Astrocyte (in vitro differentiated cells and primary cell): ENCODE data around the gene RPS3A. TPM values are rescaled to one million over a fixed set of nuclear protein-coding genes. Genes with fewer than 3 reads are reported as not detected.

Experiments
- DNase-seq: peaks from one replicate; pipeline ENCODE4 v3.0.0-alpha.2; 2010; ENCODE audit warnings: low read depth
- FAIRE-seq: peaks from 2 replicates; lab custom pipeline; 2011; peaks lifted over from hg19 to GRCh38; lab: Jason Lieb, UNC
- H2AFZ ChIP-seq: 2 replicates; pipeline ENCODE4 v1.6.0; 2012; ENCODE audit warnings: low read depth, low read length, inconsistent platforms
- H3K27ac ChIP-seq: 2 replicates; pipeline ENCODE4 v1.5.1; 2011; ENCODE audit warnings: low read depth, low read length, inconsistent platforms
- H3K27me3 ChIP-seq: 2 replicates; pipeline ENCODE4 v1.6.0; 2011; ENCODE audit warnings: low read length, inconsistent platforms; ENCODE audit not compliant: insufficient read depth
- H3K36me3 ChIP-seq: 2 replicates; pipeline ENCODE4 v1.5.1; 2011; ENCODE audit warnings: low read length, inconsistent platforms; ENCODE audit not compliant: insufficient read depth
- H3K4me1 ChIP-seq: 2 replicates; pipeline ENCODE4 v1.5.1; 2011; ENCODE audit warnings: low read length, inconsistent platforms; ENCODE audit not compliant: insufficient read depth
- H3K4me2 ChIP-seq: 2 replicates; pipeline ENCODE4 v1.6.0; 2012; ENCODE audit warnings: low read length, inconsistent platforms
- H3K4me3 ChIP-seq: 2 replicates; pipeline ENCODE4 v1.5.1; 2011; ENCODE audit warnings: low read depth, mild to moderate bottlenecking, low read length, inconsistent platforms; ENCODE audit not compliant: insufficient read depth
- H3K79me2 ChIP-seq: 2 replicates; pipeline ENCODE4 v1.6.0; 2012; ENCODE audit warnings: mild to moderate bottlenecking, low read length, inconsistent platforms; ENCODE audit not compliant: insufficient read depth
- H3K9ac ChIP-seq: 2 replicates; pipeline ENCODE4 v1.6.0; 2012; ENCODE audit warnings: mild to moderate bottlenecking, low read length, inconsistent platforms
- H3K9me3 ChIP-seq: 2 replicates; pipeline ENCODE4 v1.5.1; 2012; ENCODE audit warnings: low read depth, mild to moderate bottlenecking, low read length, inconsistent platforms; ENCODE audit not compliant: insufficient read depth
- H4K20me1 ChIP-seq: 2 replicates; pipeline ENCODE4 v1.6.0; 2012; ENCODE audit warnings: low read length, inconsistent platforms; ENCODE audit not compliant: insufficient read depth
- H3K27ac Mint-ChIP-seq: one replicate; pipeline ENCODE4 v1.8.0; 2021; ENCODE audit warnings: mild to moderate bottlenecking, mixed read lengths; ENCODE audit not compliant: unreplicated experiment
- H3K27me3 Mint-ChIP-seq: one replicate; pipeline ENCODE4 v1.8.0; 2021; ENCODE audit warnings: low read depth, mixed read lengths; ENCODE audit not compliant: unreplicated experiment
- H3K36me3 Mint-ChIP-seq: one replicate; pipeline ENCODE4 v1.8.0; 2021; ENCODE audit warnings: low read depth, mixed read lengths; ENCODE audit not compliant: unreplicated experiment
- H3K4me1 Mint-ChIP-seq: one replicate; pipeline ENCODE4 v1.8.0; 2021; ENCODE audit warnings: low read depth, mixed read lengths; ENCODE audit not compliant: unreplicated experiment
- H3K4me3 Mint-ChIP-seq: one replicate; pipeline ENCODE4 v1.8.0; 2021; ENCODE audit warnings: mild to moderate bottlenecking, moderate library complexity, mixed read lengths; ENCODE audit not compliant: unreplicated experiment
- H3K9me3 Mint-ChIP-seq: one replicate; pipeline ENCODE4 v1.8.0; 2021; ENCODE audit warnings: mild to moderate bottlenecking, mixed read lengths; ENCODE audit not compliant: unreplicated experiment
- EZH2 ChIP-seq: IDR thresholded peaks from 2 replicates; pipeline ENCODE4 v1.6.1; 2012; ENCODE audit warnings: mild to moderate bottlenecking, low read length, inconsistent platforms; ENCODE audit not compliant: insufficient read depth
- total RNA-seq: library from RNA; stranded (reverse); gene quantifications from 2 replicates; pipeline ENCODE4 v1.2.1, GENCODE V29; 2021
- TF ChIP-seq, protein P1 (sequence below): IDR thresholded peaks from 2 replicates; pipeline ENCODE4 v1.5.1; 2011; ENCODE audit warnings: low read depth, mild to moderate bottlenecking, inconsistent platforms, low read length, moderate library complexity; ENCODE audit not compliant: insufficient read depth

Gene RPS3A
- total RNA-seq, 1 donor from 2014 or later: 1,351 TPM

- peaks cover 3% of the 10 kb centered on the region for H3K36me3 Mint-ChIP-seq
- H3K9ac ChIP-seq: peak overlapping the region; percentile 8
- no peak overlapping the region for H2AFZ ChIP-seq
- DNase-seq: peak; percentile 14
- H4K20me1 ChIP-seq: no peaks in the 10 kb centered on the region
- no peaks in the 10 kb centered on the region for H3K9me3 ChIP-seq
- H3K4me3 ChIP-seq: no peak overlapping the region
- H3K27ac Mint-ChIP-seq: peak overlapping the region; percentile 14
- H3K27me3 ChIP-seq: no peaks in the 10 kb centered on the region
- no peak overlapping the region for H3K4me3 Mint-ChIP-seq
- no peak for TF ChIP-seq EZH2
- TF ChIP-seq, protein P1, sequence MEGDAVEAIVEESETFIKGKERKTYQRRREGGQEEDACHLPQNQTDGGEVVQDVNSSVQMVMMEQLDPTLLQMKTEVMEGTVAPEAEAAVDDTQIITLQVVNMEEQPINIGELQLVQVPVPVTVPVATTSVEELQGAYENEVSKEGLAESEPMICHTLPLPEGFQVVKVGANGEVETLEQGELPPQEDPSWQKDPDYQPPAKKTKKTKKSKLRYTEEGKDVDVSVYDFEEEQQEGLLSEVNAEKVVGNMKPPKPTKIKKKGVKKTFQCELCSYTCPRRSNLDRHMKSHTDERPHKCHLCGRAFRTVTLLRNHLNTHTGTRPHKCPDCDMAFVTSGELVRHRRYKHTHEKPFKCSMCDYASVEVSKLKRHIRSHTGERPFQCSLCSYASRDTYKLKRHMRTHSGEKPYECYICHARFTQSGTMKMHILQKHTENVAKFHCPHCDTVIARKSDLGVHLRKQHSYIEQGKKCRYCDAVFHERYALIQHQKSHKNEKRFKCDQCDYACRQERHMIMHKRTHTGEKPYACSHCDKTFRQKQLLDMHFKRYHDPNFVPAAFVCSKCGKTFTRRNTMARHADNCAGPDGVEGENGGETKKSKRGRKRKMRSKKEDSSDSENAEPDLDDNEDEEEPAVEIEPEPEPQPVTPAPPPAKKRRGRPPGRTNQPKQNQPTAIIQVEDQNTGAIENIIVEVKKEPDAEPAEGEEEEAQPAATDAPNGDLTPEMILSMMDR: no peak
- no peaks in the 10 kb centered on the region for H3K9me3 Mint-ChIP-seq
- peaks cover 5% of the 10 kb centered on the region for H3K36me3 ChIP-seq
- no peak for FAIRE-seq
- H3K27me3 Mint-ChIP-seq: no peaks in the 10 kb centered on the region
- H3K4me1 ChIP-seq: no peaks in the 10 kb centered on the region
- H3K4me2 ChIP-seq: no peak overlapping the region
- peaks cover 3% of the 10 kb centered on the region for H3K4me1 Mint-ChIP-seq
- H3K79me2 ChIP-seq: no peaks in the 10 kb centered on the region
- H3K27ac ChIP-seq: peak overlapping the region; percentile 10
Measured at GRCh38 chr4:151114338-151114737, 14.9 kb downstream of the RPS3A start.

- FAIRE-seq (no peak), DNase-seq (peak; percentile 47)
- Mint-ChIP-seq H3K4me3 (no peak overlapping the region), H3K9me3 (no peaks in the 10 kb centered on the region), H3K27me3 (no peaks in the 10 kb centered on the region), H3K27ac (no peak overlapping the region), H3K36me3 (peaks cover 3% of the 10 kb centered on the region), H3K4me1 (peaks cover 3% of the 10 kb centered on the region)
- no peaks in the 10 kb centered on the region for H3K9me3 ChIP-seq
- H3K4me1 ChIP-seq: no peaks in the 10 kb centered on the region
- H3K4me3 ChIP-seq: no peak overlapping the region
- H3K36me3 ChIP-seq: peaks cover 6% of the 10 kb centered on the region
- no peaks in the 10 kb centered on the region for H3K27me3 ChIP-seq
- peak overlapping the region; percentile 10 for H3K27ac ChIP-seq
- H3K4me2 ChIP-seq: no peak overlapping the region
- H3K79me2 ChIP-seq: no peaks in the 10 kb centered on the region
- TF ChIP-seq, protein P1: no peak
- no peak for TF ChIP-seq EZH2
- no peaks in the 10 kb centered on the region for H4K20me1 ChIP-seq
- no peak overlapping the region for H3K9ac ChIP-seq
- no peak overlapping the region for H2AFZ ChIP-seq
Measured at GRCh38 chr4:151114986-151115385, 15.6 kb downstream of the RPS3A start.

GRCh38 chr4:151117371-151117962 is 18.0 kb downstream of the RPS3A start:
- H3K4me2 ChIP-seq: no peak overlapping the region
- H3K27me3 ChIP-seq: no peaks in the 10 kb centered on the region

More at GRCh38 chr4:151117371-151117962, 18.0 kb downstream of the RPS3A start:
- peaks cover 16% of the 10 kb centered on the region for H3K36me3 ChIP-seq
- Mint-ChIP-seq H3K9me3 (no peaks in the 10 kb centered on the region), H3K27ac (peak overlapping the region; percentile 47), H3K27me3 (no peaks in the 10 kb centered on the region), H3K4me1 (peaks cover 4% of the 10 kb centered on the region), H3K36me3 (peaks cover 5% of the 10 kb centered on the region), H3K4me3 (no peak overlapping the region)
- peak; percentile 41 for FAIRE-seq
- H3K9ac ChIP-seq: no peak overlapping the region
- peak; percentile 39 for DNase-seq
- H3K79me2 ChIP-seq: no peaks in the 10 kb centered on the region
- peaks cover 3% of the 10 kb centered on the region for H4K20me1 ChIP-seq
- H3K4me1 ChIP-seq: no peaks in the 10 kb centered on the region
- no peak overlapping the region for H3K4me3 ChIP-seq
- H2AFZ ChIP-seq: no peak overlapping the region
- TF ChIP-seq EZH2: no peak
- TF ChIP-seq, protein P1: peak; percentile 83
- H3K9me3 ChIP-seq: no peaks in the 10 kb centered on the region
- H3K27ac ChIP-seq: no peak overlapping the region
